ENCODE measurements around the gene LINGO4.

The LINGO4 gene

GRCh38 chr1:151835596-151835995 lies 30.4 kb upstream of the LINGO4 start:
- DNase-seq (ENCODE audit: low spot score), result no peak
- no peak for FAIRE-seq

- FAIRE-seq, result no peak
- DNase-seq (ENCODE audit: low spot score), result no peak
Measured at GRCh38 chr1:151834239-151834638, 29.0 kb upstream of the LINGO4 start.

DNA sequence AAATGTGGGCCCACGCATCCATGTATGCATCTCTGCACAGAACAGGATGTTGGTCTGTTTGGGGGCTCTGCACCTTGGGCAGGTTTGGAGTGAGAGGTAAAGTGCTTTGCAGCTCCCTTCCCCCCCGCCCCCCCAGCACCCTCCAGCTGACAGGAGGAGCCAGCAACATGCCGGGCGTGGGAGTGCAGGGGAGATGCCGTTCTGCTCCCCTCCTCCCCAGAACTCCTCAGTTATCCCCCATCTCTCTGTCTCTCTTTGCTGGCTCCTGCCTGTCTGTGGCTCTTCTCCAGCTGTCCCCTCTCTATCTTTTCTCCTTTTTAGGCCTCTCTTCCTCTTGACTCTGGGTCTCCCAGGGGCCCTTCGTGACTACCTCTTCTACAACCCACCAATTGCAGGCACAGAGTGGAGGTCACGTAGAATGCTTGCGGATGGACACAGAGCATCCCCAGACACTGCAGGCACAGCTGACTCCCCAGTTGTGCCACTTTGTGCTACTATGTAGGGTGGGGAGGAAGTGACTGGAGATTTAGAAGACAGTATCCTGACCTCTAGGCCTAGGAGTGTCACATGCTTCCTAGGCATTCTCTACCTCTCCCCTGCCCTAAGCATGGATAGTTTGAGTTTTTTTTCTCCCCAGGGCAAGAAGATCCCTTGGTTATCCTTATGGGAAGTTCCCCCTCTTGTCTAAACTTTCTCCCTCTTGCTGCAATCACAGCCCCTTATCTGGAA lies 28.1 kb upstream of the LINGO4 start:
- no peak for FAIRE-seq

DNA sequence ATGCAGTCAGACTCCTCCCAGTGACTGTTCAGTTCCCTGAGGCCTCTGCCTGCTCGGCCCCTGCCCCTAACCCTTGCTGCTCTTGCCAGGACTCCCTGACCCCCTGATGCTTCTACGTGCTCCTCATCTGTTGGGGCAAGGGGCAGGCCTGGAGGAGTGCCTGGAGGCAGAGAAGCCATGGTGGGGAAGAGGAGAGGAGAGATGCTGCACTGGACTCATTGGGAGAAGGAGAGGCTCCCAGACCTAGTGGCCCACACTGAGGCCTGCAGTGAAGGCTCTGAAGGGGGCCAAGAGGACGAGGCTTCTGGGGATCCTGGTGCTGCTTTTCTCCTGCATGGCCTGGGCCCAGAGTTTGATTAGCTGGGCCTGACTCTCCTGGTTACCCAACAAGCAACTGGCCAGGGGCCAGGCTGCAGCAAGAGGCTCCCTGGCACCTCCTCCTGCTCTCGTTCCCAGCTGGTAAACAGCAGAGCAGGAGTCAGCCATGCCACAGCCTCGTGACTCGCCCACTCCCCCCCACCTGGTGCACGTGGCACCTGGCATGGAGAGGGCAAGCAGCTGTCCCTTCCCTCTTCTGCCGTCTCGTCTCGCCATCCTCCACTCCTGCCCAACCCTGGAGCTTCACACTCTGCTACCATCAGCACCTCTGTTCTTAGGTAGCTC lies 27.2 kb upstream of the LINGO4 start:
- FAIRE-seq, result no peak

More for the DNA sequence above, 28.1 kb upstream of the LINGO4 start:
- DNase-seq (ENCODE audit: low spot score), result no peak

GRCh38 chr1:151831605-151832004 lies 26.4 kb upstream of the LINGO4 start, which contains the start of gene RORC:
Gene RORC, minus strand, starts transcription at chr1:151831802. Its CDS starts 38 bp downstream, at chr1:151831764.
- FAIRE-seq (no peak), DNase-seq (ENCODE audit: low spot score) (no peak)

More for the DNA sequence above, 27.2 kb upstream of the LINGO4 start:
- DNase-seq (ENCODE audit: low spot score), result no peak

DNA sequence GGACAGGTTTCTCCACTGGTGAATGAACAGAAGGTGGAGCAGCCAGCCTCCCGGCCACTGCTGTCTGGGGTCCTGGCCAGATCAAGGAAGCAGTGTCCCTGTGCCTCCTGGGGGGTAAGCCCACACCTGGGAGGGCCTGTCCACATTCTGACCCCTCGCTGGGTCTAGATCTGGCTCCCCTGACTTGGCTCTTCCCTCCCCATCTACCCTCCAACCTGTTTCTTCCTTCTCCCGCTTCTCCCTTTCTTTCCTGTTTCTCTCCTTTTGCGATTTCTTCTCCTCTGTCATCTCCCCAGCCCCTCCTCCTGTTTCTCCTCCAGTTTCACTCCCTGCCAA lies 26.0 kb upstream of the LINGO4 start:
- DNase-seq (ENCODE audit: low spot score) (no peak), FAIRE-seq (no peak)

DNA sequence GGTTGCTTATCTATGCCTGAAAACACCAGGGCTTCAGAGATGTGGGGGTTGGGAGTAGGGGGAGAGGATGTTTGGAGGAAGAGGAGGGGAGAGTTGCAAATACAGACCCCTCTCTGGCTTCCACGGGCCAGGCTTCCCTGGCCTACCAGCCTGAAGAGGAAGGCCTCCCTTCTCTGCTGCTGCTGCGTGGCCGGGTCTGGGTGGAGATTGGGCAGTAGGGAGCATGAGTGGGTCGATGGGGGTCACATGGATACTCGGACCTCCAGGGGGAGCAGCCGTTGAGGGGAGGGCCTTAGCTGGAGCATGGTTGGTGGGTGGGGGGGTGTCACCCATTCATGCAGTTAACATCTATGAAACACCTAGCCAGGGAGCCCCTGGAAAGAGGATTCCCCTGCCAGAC lies 24.8 kb upstream of the LINGO4 start:
- no peak for DNase-seq (ENCODE audit: low spot score)
- FAIRE-seq, result no peak

GRCh38 chr1:151829352-151830046 lies 24.3 kb upstream of the LINGO4 start:
- DNase-seq (ENCODE audit: low spot score) (no peak), FAIRE-seq (no peak)

- no peak for FAIRE-seq
- peak; percentile 7 for DNase-seq (ENCODE audit: low spot score)
Measured at GRCh38 chr1:151828921-151829320, 23.7 kb upstream of the LINGO4 start.

DNA sequence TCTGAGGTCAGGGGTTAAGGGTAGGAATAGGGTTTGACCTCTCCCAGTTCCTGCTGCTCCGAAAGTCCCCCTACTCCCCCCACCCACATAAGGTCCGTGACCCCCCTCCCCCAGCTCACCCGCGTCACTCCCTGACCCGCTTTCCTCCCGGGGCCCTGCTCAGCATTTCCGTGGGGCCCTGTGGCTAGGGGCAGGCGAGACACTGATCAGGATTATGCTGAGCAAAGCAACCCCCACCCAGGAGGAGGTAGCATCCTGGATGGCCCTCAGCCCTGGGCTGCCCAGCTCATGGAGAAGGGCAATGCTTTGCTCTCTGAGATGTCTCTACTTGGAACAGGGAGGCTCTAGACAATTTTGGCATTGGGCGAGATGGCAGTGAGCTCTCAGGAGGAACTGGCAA lies 22.6 kb upstream of the LINGO4 start:
- no peak for DNase-seq (ENCODE audit: low spot score)
- FAIRE-seq, result no peak

DNA sequence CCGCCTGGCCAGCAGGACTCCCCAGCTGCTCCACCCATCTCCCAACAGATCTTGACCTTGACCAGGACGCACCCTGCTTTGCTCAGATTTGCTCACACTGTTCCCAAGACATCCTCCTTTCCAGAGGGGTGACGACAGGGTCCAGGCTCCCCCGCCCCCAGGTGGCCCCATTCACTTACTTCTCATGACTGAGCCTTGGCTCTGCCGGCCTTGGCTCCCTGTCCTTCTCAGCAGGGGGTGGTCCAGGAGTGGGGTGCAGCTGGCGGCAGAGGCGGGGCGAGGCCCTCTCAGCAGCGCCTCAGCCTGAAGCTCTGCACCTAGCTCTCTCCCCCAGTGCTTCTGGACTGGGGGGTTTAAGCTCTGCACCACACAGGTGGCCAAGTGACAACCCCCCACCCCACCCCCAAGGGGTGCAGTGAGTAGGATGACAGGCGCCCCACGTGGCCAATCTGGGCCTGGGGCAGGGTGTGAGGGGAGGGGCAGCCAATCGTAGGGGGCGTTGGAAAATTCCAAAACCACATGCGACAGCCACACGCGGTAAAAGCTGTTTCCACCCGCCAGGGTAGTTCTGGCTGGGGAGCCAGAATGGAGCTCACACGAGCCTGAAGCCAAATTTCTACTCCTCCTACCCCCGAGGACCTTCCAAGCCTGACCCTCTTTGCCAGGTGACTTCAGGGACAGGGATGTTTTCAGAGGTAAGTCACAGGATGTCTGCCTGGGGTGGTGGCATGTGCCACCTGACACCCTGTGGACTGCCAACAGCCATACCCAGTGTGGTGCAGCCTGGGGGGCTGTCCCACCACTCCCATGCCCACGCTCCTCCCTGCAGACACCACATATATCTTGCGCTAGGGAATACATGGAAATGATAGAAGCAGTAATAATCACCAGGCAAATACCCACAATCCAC lies 20.8 kb upstream of the LINGO4 start:
- FAIRE-seq (no peak), DNase-seq (ENCODE audit: low spot score) (no peak)

DNA sequence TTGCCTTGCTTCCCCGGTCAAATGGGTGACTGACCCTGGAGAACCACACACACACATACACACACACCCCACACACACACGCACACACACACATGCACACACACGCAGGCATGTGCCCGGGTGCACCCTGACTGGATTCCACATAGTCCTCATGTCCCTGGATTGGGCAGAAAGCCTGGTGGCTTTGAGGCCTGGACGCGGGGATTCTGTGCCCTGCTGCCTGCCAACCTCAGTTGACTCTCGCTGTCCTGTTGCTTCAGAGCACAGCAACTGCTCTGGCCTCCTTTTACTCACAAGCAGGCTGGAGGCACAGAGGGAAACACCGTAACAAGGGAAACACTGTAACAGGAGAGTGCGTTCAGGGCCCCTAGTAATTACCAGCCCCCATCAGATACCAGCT lies 20.0 kb upstream of the LINGO4 start:
- no peak for FAIRE-seq

DNA sequence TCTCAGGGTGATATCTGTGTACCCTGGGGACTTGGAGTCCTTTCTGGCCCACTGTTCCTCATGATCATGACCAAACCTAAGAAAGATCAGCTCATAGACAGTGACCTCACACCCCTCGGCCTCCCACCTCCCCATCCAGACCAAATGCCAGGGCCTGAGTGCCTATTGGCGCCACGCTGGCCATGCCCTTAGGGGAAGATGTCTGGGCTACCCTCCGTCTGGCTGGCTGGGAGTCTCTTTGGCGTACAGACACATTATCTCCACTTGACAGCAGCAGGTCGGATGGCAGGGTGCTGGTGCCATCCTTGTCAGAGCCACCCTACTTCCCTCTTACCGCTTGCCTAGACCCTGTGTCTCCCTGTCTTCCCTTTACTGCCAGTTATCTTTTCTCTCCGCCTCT lies 18.0 kb upstream of the LINGO4 start:
- DNase-seq (ENCODE audit: low spot score) (no peak), FAIRE-seq (no peak)

More for the DNA sequence above, 20.0 kb upstream of the LINGO4 start:
- DNase-seq (ENCODE audit: low spot score), result no peak

DNA sequence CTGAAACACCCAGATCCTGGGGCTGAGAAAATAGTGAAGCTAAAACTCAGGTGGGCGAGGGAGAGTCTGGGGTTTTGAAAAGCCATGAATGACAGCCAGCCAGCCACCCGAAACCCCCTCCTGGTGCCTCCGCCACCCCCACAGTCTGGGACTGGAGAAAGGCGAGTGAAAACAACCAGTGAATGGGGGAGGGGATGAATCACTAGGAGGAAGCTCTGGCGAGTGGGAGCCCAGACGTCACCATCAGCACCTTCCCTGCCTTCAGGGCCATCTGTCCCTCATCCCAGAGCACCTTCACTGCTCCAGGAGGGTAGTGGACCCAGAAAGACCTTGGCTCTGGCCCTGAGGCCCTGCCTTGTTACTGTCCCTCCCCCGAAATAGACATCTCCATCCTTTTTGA lies 17.2 kb upstream of the LINGO4 start:
- DNase-seq (ENCODE audit: low spot score) (no peak), FAIRE-seq (no peak)

- no peak for DNase-seq (ENCODE audit: low spot score)
- no peak for FAIRE-seq
Measured at GRCh38 chr1:151820940-151821339, 15.7 kb upstream of the LINGO4 start.

DNA sequence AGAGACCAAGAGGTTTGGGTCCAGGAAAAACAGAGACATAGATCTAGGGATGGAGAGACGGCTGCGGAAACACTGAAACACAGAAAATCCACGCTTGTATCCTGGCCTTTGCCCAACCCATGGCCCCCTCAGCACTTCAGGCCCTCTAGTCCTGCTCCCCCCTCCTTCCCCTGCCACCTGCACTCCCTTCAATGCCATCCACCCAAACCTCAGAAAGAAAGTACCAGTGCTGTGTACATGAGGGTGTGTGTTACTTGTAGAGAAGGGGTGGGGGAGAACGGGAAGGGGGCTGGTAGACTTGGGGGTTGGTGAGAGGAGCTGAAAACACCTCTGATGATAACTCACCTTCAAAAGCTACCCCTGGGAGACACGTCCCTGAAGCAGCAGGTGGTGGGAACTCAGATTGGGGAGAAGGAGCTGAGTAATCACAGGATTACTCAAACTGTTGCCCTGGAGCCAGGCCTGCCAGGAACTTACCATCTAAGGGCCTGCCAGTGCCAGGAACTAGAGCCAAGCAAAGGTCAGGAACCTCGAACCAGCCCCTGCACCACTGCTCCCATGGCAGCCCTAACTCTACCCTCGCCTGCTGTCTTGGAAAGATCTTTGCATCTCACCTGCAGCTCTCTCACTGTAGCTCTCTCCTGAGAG lies 14.9 kb upstream of the LINGO4 start:
- DNase-seq (ENCODE audit: low spot score) (no peak), FAIRE-seq (no peak)

GRCh38 chr1:151819227-151819835 lies 14.1 kb upstream of the LINGO4 start:
- FAIRE-seq (no peak), DNase-seq (ENCODE audit: low spot score) (no peak)

DNA sequence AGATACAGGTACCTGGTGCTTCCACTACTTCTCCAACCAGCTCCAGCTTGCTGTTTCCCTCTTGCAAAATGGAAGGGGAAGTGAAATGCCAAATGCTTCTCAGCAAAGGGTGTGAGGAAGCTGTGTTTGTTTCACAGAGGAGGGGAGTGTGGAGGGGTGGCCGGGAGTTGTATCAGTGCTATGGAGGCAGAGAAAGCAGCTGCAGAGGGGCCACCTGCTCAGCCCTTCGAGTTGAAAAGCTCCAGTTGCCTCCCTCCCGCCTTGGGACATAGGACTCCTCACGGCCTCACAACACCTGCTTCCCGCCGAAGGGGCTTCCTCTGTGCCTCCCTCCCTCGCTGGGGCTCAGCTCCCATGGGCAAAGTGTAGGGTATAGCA lies 12.1 kb upstream of the LINGO4 start:
- DNase-seq (ENCODE audit: low spot score) (no peak), FAIRE-seq (no peak)

GRCh38 chr1:151816548-151817352 lies 11.5 kb upstream of the LINGO4 start:
- FAIRE-seq (no peak), DNase-seq (ENCODE audit: low spot score) (no peak)

All from RCC 7860 (cell line).